Tibial artery (tissue), 4 donors: ENCODE measurements around the gene MAL.
"Not testable (repeated sequence)": the region's sequence is repeated elsewhere in the genome, so short reads cannot be mapped to it uniquely, and the experiment has no call there.

Source experiments
- DNase-seq, 2 donors: peaks; one replicate each; pipeline ENCODE4 v3.0.0-alpha.2; 2019
- H3K27ac ChIP-seq, 2 donors: fragments of 200-600 bp; sonication (generic) in 1 of 2; 1 replicate in 1 of 2; 2 replicates in 1 of 2; pipeline ENCODE4 v1.5.1; 2018 to 2019; ENCODE audit warnings: mild to moderate bottlenecking in 1 of 2
- H3K27me3 ChIP-seq, 2 donors: fragments of 200-600 bp; sonication (generic) in 1 of 2; one replicate each; pipeline versions ENCODE4 v1.5.1 to v1.6.0; 2016 to 2019
- H3K36me3 ChIP-seq, 3 donors: fragments of 200-600 bp; sonication (generic) in 2 of 3; one replicate each; pipeline ENCODE4 v1.5.1; 2016 to 2019; ENCODE audit warnings: mild to moderate bottlenecking in 2 of 3
- H3K4me1 ChIP-seq, 4 donors: fragments of 200-600 bp; sonication (generic) in 2 of 4; 1 replicate in 3 of 4; 2 replicates in 1 of 4; pipeline ENCODE4 v1.5.1; 2016 to 2019
- H3K4me3 ChIP-seq, 2 donors: fragments of 200-600 bp; sonication (generic) in 1 of 2; 1 replicate in 1 of 2; 2 replicates in 1 of 2; pipeline ENCODE4 v1.5.1; 2018 to 2019; ENCODE audit warnings: mild to moderate bottlenecking in 2 of 2
- H3K9me3 ChIP-seq, 3 donors: fragments of 200-600 bp; sonication (generic) in 1 of 3; one replicate each; pipeline ENCODE4 v1.5.1; 2016 to 2019
- CTCF ChIP-seq, 2 experiments: fragments of 200-600 bp in 1 of 2; fragments of 450-650 bp in 1 of 2; IDR thresholded peaks; one replicate each; pipeline ENCODE4 v1.5.1; 2017 to 2019; ENCODE audit warnings: antibody characterized with exemption in 2 of 2, mild to moderate bottlenecking in 1 of 2, moderate library complexity in 1 of 2
- intact Hi-C: fragments of 100-400 bp; cut with DNase I; formaldehyde crosslinking; loops from one replicate; pipeline ENCODE4 v1.15.0; 2023; ENCODE audit warnings: low total_unique reads

MAL gene

GRCh38 chr2:95086017-95086416, 60.5 kb downstream of the MAL start:
- no peak for DNase-seq
- Histone ChIP-seq H3K4me1 (no peaks in the 10 kb centered on the region), H3K4me3 (no peak overlapping the region), H3K27me3 (no peaks in the 10 kb centered on the region), H3K27ac (no peak overlapping the region), H3K9me3 (no peaks in the 10 kb centered on the region), H3K36me3 (peaks cover 46 to 60% (median 57%) of the 10 kb centered on the region in 3 donors)
- TF ChIP-seq CTCF (IDR thresholded peaks at IDR 0.05): no peak
- intact Hi-C loops: no loop called here

DNA sequence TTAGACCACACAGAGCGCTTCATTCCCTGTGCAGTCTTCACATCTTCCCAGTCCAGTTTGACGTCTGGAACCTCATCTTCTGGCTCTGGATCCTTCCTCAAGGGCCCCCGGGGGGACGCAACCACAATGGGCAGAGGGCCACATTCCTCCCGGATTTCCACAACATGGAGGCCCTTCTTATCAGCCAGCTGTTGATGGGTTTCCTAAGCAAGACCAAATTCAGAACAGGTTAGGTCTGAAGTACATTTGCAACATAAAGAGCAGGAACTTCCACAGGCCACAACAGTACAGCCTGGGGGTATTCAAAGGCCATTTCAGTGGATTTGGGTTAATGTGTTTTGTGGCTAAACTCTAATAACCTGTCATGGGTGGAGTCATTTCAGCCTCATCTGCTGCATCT, 61.9 kb downstream of the MAL start:
- Histone ChIP-seq H3K9me3 (no peaks in the 10 kb centered on the region), H3K4me1 (no peaks in the 10 kb centered on the region), H3K36me3 (peaks cover 58 to 74% (median 71%) of the 10 kb centered on the region in 3 donors), H3K4me3 (no peak overlapping the region), H3K27ac (no peak overlapping the region), H3K27me3 (no peaks in the 10 kb centered on the region)
- no peak for TF ChIP-seq CTCF (IDR thresholded peaks at IDR 0.05)
- intact Hi-C loops: no loop called here
- no peak for DNase-seq

DNA sequence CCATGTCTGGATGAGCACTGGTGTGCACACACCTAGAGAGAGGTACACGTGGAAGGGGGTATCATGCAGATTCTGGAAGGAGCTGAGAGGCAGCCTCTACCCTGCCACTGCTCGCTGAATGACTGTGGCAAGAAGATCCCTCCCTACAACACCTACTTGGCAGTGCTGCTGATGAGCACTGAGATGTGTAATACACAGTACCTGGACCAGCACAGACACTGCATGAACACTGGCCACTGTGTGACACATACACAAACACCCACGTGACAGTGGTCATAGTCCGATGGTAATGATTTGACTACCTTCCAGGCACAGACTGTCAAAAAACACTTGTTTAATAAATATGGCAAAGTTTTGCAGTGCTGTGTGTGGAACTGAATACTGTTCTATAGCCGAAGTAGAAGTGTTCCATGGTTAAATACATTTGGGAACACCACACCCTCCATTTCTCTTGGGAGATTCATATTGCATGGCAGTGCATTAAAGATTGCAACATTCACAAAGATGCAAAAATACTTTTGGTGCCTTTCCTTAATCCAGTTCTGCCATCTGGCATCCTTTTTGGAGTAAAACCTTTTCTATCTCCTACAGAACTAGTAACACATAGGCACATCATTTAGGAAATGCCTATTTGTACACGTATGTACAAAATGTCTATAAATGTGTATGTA, 66.5 kb downstream of the MAL start:
- Histone ChIP-seq H3K36me3 (peaks cover 56 to 83% (median 71%) of the 10 kb centered on the region in 3 donors), H3K27me3 (no peaks in the 10 kb centered on the region), H3K27ac (no peak overlapping the region), H3K9me3 (no peaks in the 10 kb centered on the region), H3K4me1 (no peaks in the 10 kb centered on the region), H3K4me3 (no peak overlapping the region)
- intact Hi-C loops: no loop called here
- no peak for TF ChIP-seq CTCF (IDR thresholded peaks at IDR 0.05)
- DNase-seq: no peak

- H3K27ac ChIP-seq, intact Hi-C loops, H3K4me3 ChIP-seq, H3K4me1 ChIP-seq, DNase-seq, H3K9me3 ChIP-seq, H3K27me3 ChIP-seq: not testable (repeated sequence)
- H3K36me3 ChIP-seq: peaks cover 58 to 82% (median 64%) of the 10 kb centered on the region in 3 donors
Observed at GRCh38 chr2:95098273-95098672, 72.8 kb downstream of the MAL start.

- Histone ChIP-seq H3K36me3 (peaks cover 68 to 82% (median 76%) of the 10 kb centered on the region in 3 donors), H3K4me1 (no peaks in the 10 kb centered on the region), H3K9me3 (no peaks in the 10 kb centered on the region), H3K27ac (no peak overlapping the region), H3K27me3 (no peaks in the 10 kb centered on the region), H3K4me3 (no peak overlapping the region)
- DNase-seq: no peak
- intact Hi-C loops: no loop called here
- TF ChIP-seq CTCF (IDR thresholded peaks at IDR 0.05): no peak
Observed at GRCh38 chr2:95099910-95100309, 74.4 kb downstream of the MAL start.
